ENCODE data around the gene MEIOB. TPM values are rescaled to one million over a fixed set of nuclear protein-coding genes. Genes with fewer than 3 reads are reported as not detected.
"Not testable (repeated sequence)": the region's sequence is repeated elsewhere in the genome, so short reads cannot be mapped to it uniquely, and the experiment has no call there.

Gene MEIOB
- total RNA-seq, 2 donors from 2014 or later, result 0.53 to 0.94 TPM

DNA sequence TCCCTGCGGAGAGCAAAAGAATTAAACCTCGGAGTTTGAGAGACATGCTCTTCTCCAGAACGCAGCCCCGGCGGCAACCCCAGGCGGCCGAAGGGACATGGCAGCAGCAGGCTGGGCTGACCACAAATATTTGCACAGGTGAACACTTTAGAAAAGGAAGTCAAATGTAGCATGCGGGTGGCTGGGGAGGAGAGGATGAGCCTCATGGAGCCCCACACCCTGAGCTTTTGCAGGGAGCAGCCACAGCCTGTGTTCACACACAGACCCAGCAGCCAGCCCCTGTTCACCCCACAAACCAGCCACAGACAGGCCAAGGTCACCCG, 28.4 kb upstream of the MEIOB start:
- ATAC-seq (replicated peaks in 1 of 2) (no peak), DNase-seq (no peak)
- Mint-ChIP-seq H3K36me3 (ENCODE audit: insufficient read depth in 2 of 2) (no peaks in the 10 kb centered on the region), H3K27me3 (ENCODE audit: low read depth) (no peaks in the 10 kb centered on the region), H3K4me1 (ENCODE audit: low read depth) (no peaks in the 10 kb centered on the region), H3K4me3 (no peak overlapping the region), H3K9me3 (no peaks in the 10 kb centered on the region), H3K27ac (no peak overlapping the region)

DNA sequence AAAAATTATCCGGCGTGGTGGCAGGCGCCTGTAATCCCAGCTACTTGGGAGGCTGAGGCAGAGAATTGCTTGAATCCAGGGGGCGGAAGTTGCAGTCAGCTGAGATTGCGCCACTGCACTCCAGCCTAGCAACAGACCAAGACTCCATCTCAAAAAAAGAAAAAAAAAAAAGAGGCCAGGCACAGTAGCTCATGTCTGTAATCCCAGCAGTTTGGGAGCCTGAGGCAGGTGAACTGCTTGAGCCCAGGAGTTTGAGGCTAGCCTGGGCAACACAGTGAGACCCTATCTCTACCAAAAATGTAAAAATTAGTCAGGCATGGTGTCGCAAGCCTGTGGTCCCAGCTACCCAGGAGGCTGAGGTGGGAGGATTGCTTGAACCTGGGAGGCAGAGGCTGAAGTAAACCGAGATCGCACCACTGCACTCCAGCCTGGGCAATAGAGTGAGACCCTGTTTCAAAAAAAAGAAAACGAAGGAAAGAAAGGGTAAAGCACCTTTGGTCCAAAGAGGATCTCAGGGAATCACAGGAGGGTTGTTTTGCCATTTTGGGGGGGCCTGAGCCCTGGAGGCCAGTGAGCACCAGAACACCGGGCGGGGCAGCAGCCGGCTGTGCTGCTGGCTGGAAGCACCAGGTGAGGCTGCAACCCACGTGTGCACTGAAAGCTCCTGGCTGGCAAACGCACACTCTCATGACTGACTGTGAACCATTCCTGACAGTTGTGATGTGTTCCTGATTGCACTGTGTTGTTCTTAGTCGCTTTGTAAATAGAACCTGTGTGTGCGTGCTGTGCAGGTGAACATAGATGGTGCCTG, 27.9 kb upstream of the MEIOB start:
- no peaks in the 10 kb centered on the region for H3K4me1 Mint-ChIP-seq (ENCODE audit: low read depth)
- H3K27me3 Mint-ChIP-seq (ENCODE audit: low read depth), result no peaks in the 10 kb centered on the region
- DNase-seq (no peak), ATAC-seq (replicated peaks in 1 of 2) (no peak)
- H3K9me3 Mint-ChIP-seq, result no peaks in the 10 kb centered on the region
- H3K4me3 Mint-ChIP-seq, result no peak overlapping the region
- H3K36me3 Mint-ChIP-seq (ENCODE audit: insufficient read depth in 2 of 2), result no peaks in the 10 kb centered on the region
- no peak overlapping the region for H3K27ac Mint-ChIP-seq

DNA sequence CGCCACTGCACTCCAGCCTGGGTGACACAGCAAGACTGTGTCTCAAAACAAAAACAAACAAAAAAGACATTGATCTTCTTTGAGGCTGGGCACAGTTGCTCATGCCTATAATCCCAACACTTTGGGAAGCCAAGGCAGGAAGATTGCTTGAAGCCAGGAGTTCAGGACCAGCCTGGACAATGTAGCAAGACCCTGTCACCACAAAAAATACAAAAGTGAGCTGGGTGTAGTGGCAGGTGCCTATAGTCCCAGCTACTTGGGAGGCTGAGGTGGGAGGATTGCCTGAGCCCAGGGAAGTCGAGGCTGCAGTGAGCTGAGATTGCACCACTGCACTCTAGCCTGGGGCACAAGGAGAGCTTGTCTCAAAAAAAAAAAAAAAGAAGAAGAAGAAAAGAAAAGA, 25.7 kb upstream of the MEIOB start:
- not testable (repeated sequence) for H3K27ac Mint-ChIP-seq; H3K36me3 Mint-ChIP-seq (ENCODE audit: insufficient read depth in 2 of 2); ATAC-seq (replicated peaks in 1 of 2); H3K4me1 Mint-ChIP-seq (ENCODE audit: low read depth); H3K4me3 Mint-ChIP-seq; H3K27me3 Mint-ChIP-seq (ENCODE audit: low read depth); DNase-seq; H3K9me3 Mint-ChIP-seq

- peaks cover 11% of the 10 kb centered on the region for H3K27me3 Mint-ChIP-seq (ENCODE audit: low read depth)
- no peak overlapping the region for H3K4me3 Mint-ChIP-seq
- no peak for DNase-seq
- H3K9me3 Mint-ChIP-seq, result no peaks in the 10 kb centered on the region
- no peaks in the 10 kb centered on the region for H3K36me3 Mint-ChIP-seq (ENCODE audit: insufficient read depth in 2 of 2)
- no peak overlapping the region for H3K27ac Mint-ChIP-seq
- no peaks in the 10 kb centered on the region for H3K4me1 Mint-ChIP-seq (ENCODE audit: low read depth)
- ATAC-seq (replicated peaks in 1 of 2), result no peak
These were observed 24.1 kb upstream of the MEIOB start for GRCh38 chr16:1895949-1896675.

DNA sequence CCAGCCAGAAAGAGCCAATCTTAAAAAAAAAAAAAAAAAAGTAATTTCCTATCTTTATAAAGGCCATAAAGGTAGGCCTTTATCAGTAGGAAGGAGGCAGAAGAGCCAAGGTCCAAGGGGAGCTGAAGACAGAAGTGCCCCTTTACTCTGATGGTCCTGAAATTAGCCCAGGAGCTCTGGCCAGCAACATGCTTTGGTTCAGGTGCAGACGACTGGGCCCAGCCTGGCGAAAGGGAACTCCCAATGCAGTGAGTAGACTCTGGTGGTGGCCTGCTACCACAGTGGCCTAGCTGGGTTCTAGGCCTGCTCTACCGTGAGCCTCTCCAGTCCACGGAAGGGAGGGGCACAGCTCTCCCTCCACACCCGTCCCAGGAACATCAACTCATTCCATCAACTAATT, 23.1 kb upstream of the MEIOB start:
- H3K9me3 Mint-ChIP-seq, result no peaks in the 10 kb centered on the region
- H3K27ac Mint-ChIP-seq, result no peak overlapping the region
- no peaks in the 10 kb centered on the region for H3K4me1 Mint-ChIP-seq (ENCODE audit: low read depth)
- no peak overlapping the region for H3K4me3 Mint-ChIP-seq
- H3K36me3 Mint-ChIP-seq (ENCODE audit: insufficient read depth in 2 of 2), result no peaks in the 10 kb centered on the region
- DNase-seq (no peak), ATAC-seq (replicated peaks in 1 of 2) (no peak)
- H3K27me3 Mint-ChIP-seq (ENCODE audit: low read depth), result peaks cover 20% of the 10 kb centered on the region

- Mint-ChIP-seq H3K36me3 (ENCODE audit: insufficient read depth in 2 of 2) (no peaks in the 10 kb centered on the region), H3K9me3 (no peaks in the 10 kb centered on the region), H3K4me3 (no peak overlapping the region), H3K4me1 (ENCODE audit: low read depth) (no peaks in the 10 kb centered on the region), H3K27ac (no peak overlapping the region), H3K27me3 (ENCODE audit: low read depth) (peaks cover 22% of the 10 kb centered on the region)
- ATAC-seq (replicated peaks in 1 of 2), result no peak
- no peak for DNase-seq
These were observed 18.7 kb upstream of the MEIOB start for GRCh38 chr16:1890708-1891050.

DNA sequence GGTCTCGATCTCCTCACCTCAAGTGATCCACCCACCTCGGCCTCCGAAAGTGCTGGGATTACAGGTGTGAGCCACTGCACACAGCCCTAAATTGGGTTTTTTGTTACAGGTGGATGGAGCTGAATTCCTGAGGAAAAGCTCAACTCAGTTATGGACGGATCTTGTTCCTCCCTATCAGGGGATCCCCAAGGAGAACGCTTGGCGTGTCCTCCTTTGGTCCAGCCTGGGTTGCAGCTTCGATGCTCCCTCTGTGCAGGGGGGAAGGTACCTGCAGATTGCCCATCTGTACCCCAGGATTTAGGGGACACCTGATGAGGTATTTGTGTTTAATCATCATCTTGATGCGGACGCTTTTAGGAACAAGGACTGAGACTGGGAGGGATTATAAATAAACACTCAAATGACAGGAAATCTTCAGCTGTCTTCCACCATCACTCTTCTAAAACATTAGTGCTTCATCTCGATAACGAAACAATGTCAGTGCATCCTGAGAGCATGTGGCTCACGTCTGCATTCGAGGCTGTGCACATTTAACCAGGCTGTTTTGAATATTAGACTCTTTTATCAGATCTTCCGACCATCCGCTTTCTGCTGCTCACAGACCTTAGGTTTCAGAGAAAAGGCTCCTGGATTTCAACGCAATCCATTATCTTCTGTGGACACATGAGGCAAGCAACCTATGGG, 18.2 kb upstream of the MEIOB start:
- no peak overlapping the region for H3K4me3 Mint-ChIP-seq
- H3K4me1 Mint-ChIP-seq (ENCODE audit: low read depth), result no peaks in the 10 kb centered on the region
- ATAC-seq (replicated peaks in 1 of 2), result no peak
- peaks cover 24% of the 10 kb centered on the region for H3K27me3 Mint-ChIP-seq (ENCODE audit: low read depth)
- no peak overlapping the region for H3K27ac Mint-ChIP-seq
- DNase-seq, result no peak
- no peaks in the 10 kb centered on the region for H3K9me3 Mint-ChIP-seq
- H3K36me3 Mint-ChIP-seq (ENCODE audit: insufficient read depth in 2 of 2), result no peaks in the 10 kb centered on the region

DNA sequence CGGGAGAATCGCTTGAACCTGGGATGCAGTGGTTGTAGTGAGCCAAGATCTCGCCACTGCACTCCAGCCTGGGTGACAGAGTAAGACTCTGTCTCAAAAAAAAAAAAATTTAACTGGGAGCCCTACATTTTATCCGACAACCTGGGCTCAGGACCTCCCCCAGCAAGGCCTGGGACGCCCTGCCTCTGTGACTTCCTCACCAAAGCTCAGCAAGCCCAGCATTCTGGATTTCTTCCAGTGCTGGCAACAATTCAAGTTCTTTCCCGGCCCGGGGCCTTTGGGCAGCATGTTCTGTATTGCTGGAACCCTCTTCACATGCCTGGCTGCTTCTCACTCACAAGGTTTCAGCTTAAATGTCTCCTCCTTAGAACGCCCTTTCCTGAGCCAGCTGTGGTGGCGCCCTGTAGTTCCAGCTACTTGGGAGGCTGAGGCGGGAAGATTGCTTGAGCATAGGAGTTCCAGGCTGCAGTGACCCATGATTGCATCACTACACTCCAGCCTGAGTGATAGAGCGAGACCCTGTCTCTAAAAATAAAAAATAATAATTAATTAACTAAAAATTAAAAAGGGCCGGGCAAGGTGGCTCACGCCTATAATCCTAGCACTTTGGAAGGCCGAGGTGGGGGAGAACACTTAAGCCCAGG, 15.9 kb upstream of the MEIOB start:
- H3K27me3 Mint-ChIP-seq (ENCODE audit: low read depth), result peaks cover 22% of the 10 kb centered on the region
- H3K9me3 Mint-ChIP-seq, result no peaks in the 10 kb centered on the region

GRCh38 chr16:1884889-1885288, 12.9 kb upstream of the MEIOB start:
- Mint-ChIP-seq H3K36me3 (ENCODE audit: insufficient read depth in 2 of 2) (no peaks in the 10 kb centered on the region), H3K4me1 (ENCODE audit: low read depth) (no peaks in the 10 kb centered on the region), H3K27ac (no peak overlapping the region), H3K4me3 (no peak overlapping the region), H3K9me3 (no peaks in the 10 kb centered on the region), H3K27me3 (ENCODE audit: low read depth) (peaks cover 7% of the 10 kb centered on the region)
- ATAC-seq (replicated peaks in 1 of 2) (no peak), DNase-seq (no peak)

More for the DNA sequence above, 15.9 kb upstream of the MEIOB start:
- Mint-ChIP-seq H3K4me3 (no peak overlapping the region), H3K27ac (no peak overlapping the region), H3K36me3 (ENCODE audit: insufficient read depth in 2 of 2) (no peaks in the 10 kb centered on the region), H3K4me1 (ENCODE audit: low read depth) (no peaks in the 10 kb centered on the region)
- no peak for DNase-seq
- no peak for ATAC-seq (replicated peaks in 1 of 2)

DNA sequence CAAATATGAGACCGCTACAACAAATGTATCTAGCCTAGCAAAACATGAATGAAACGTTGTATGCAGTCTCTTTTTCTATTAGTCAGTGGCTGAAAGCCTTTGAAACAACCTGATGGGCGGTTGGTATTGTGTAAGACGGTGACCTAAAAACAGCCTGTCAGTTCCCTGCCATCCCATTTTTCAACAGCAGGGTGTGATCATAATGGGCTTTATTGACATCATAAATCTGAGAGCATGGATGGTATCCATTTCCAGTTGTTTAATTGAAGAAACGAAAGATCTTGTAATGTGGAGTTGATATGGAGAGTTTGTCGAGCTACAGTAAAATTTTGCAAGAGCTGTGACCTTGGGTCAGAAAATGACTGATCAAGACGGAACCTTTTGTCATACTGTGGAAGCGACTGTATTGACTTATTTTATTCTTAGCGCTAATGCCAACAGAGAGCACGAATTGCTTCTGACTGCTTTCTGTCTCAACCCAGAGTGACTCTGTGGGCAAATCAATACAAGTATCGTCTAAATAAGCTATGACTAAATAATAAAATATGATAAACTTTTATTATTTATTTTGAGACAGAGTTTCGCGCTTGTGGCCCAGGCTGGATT, 12.3 kb upstream of the MEIOB start:
- ATAC-seq (replicated peaks in 1 of 2) (peak in 1 of 2 donors; percentile 30), DNase-seq (no peak)
- Mint-ChIP-seq H3K36me3 (ENCODE audit: insufficient read depth in 2 of 2) (no peaks in the 10 kb centered on the region), H3K27me3 (ENCODE audit: low read depth) (peaks cover 7% of the 10 kb centered on the region), H3K27ac (no peak overlapping the region), H3K4me3 (no peak overlapping the region), H3K9me3 (no peaks in the 10 kb centered on the region), H3K4me1 (ENCODE audit: low read depth) (no peaks in the 10 kb centered on the region)

DNA sequence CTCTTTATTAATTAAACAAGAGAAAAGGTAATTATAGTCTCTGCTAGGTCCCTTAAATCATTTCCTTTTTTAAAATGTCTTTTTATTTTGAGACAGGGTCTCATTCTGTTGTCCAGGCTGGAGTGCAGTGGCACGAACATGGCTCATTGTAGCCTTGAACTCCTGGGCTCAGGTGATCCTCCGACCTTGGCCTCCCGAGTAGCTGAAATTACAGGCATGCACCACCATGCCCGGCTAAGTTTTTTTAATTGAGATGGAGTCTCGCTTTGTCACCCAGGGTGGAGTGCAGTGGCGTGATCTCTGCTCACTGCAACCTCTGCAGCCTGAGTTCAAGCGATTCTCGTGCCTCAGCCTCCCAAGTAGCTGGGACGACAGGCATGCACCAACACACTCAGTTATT, 9.2 kb upstream of the MEIOB start:
- H3K27me3 Mint-ChIP-seq (ENCODE audit: low read depth), result peaks cover 22% of the 10 kb centered on the region
- DNase-seq; H3K4me1 Mint-ChIP-seq (ENCODE audit: low read depth); H3K27ac Mint-ChIP-seq; H3K4me3 Mint-ChIP-seq; ATAC-seq (replicated peaks in 1 of 2); H3K9me3 Mint-ChIP-seq; H3K36me3 Mint-ChIP-seq (ENCODE audit: insufficient read depth in 2 of 2): not testable (repeated sequence)

- Mint-ChIP-seq H3K27me3 (ENCODE audit: low read depth) (peaks cover 25% of the 10 kb centered on the region), H3K4me1 (ENCODE audit: low read depth) (no peaks in the 10 kb centered on the region), H3K4me3 (no peak overlapping the region), H3K9me3 (no peaks in the 10 kb centered on the region), H3K36me3 (ENCODE audit: insufficient read depth in 2 of 2) (no peaks in the 10 kb centered on the region), H3K27ac (no peak overlapping the region)
- no peak for DNase-seq
- ATAC-seq (replicated peaks in 1 of 2), result no peak
These were observed 7.5 kb upstream of the MEIOB start for GRCh38 chr16:1879477-1879876.

DNA sequence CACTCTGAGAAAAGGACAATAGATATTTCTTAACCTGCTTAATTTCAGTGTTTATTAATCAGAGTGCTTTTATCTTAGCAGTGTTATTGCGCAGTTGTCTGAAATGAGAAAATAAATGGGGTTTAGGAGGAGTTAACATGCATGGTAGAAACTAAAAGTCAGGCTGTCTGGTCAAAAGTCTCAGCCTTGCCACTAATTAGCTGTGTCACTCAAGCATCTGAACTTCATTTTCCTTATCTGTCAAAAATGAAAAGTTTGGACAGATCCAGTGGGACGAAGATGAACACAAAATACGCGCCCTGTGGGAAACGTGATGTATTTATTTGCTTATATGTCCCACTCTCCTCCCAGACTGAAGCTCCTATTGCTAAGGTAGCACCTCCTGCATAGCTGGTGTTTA, 6.3 kb upstream of the MEIOB start:
- Mint-ChIP-seq H3K27me3 (ENCODE audit: low read depth) (peaks cover 32% of the 10 kb centered on the region), H3K36me3 (ENCODE audit: insufficient read depth in 2 of 2) (no peaks in the 10 kb centered on the region), H3K27ac (no peak overlapping the region), H3K4me1 (ENCODE audit: low read depth) (no peaks in the 10 kb centered on the region), H3K9me3 (no peaks in the 10 kb centered on the region), H3K4me3 (no peak overlapping the region)
- no peak for ATAC-seq (replicated peaks in 1 of 2)
- DNase-seq, result no peak
